Pons (tissue), 1 donor: Measurements from ENCODE around the gene TYW1.
A peak's percentile ranks its signal among the peaks of the same experiment; 100 is the strongest.
"Not testable (repeated sequence)": the region's sequence is repeated elsewhere in the genome, so short reads cannot be mapped to it uniquely, and the experiment has no call there.

Experiments used
- DNase-seq: peaks from one replicate; pipeline ENCODE4 v3.0.0-alpha.2; 2016; ENCODE audit warnings: low spot score

TYW1 gene

GRCh38 chr7:66995050-66995776 lies 1.4 kb upstream of the TYW1 start, which contains the start of gene SBDS:
SBDS (minus strand) TSS chr7:66995586; CDS start chr7:66995417, 169 bp downstream.
- peak; percentile 99 for DNase-seq

GRCh38 chr7:67000601-67001258 lies 4.1 kb downstream of the TYW1 start:
- peak; percentile 37 for DNase-seq

GRCh38 chr7:67004145-67004544 lies 7.5 kb downstream of the TYW1 start:
- DNase-seq, result not testable (repeated sequence)

GRCh38 chr7:67006965-67007364 lies 10.3 kb downstream of the TYW1 start:
- no peak for DNase-seq

GRCh38 chr7:67008260-67008659 lies 11.6 kb downstream of the TYW1 start:
- no peak for DNase-seq

- DNase-seq, result not testable (repeated sequence)
Measured at GRCh38 chr7:67009677-67010076, 13.0 kb downstream of the TYW1 start.

- DNase-seq, result not testable (repeated sequence)
Measured at GRCh38 chr7:67014076-67014622, 17.5 kb downstream of the TYW1 start.

- DNase-seq, result not testable (repeated sequence)
Measured at GRCh38 chr7:67017971-67018370, 21.3 kb downstream of the TYW1 start.

- DNase-seq, result no peak
Measured at GRCh38 chr7:67018940-67019339, 22.3 kb downstream of the TYW1 start.

- peak; percentile 32 for DNase-seq
Measured at GRCh38 chr7:67019562-67020390, 23.1 kb downstream of the TYW1 start.

- DNase-seq, result no peak
Measured at GRCh38 chr7:67021260-67021659, 24.6 kb downstream of the TYW1 start.

- peak; percentile 75 for DNase-seq
Measured at GRCh38 chr7:67022511-67022910, 25.9 kb downstream of the TYW1 start.

- DNase-seq, result not testable (repeated sequence)
Measured at GRCh38 chr7:67025459-67025858, 28.8 kb downstream of the TYW1 start.

- not testable (repeated sequence) for DNase-seq
Measured at GRCh38 chr7:67031685-67032084, 35.1 kb downstream of the TYW1 start.

- DNase-seq, result no peak
Measured at GRCh38 chr7:67033251-67033650, 36.6 kb downstream of the TYW1 start.

- DNase-seq, result peak; percentile 84
Measured at GRCh38 chr7:67036432-67037395, 40.1 kb downstream of the TYW1 start.

- DNase-seq, result not testable (repeated sequence)
Measured at GRCh38 chr7:67040832-67041231, 44.2 kb downstream of the TYW1 start.

- DNase-seq, result peak; percentile 95
Measured at GRCh38 chr7:67042781-67043558, 46.3 kb downstream of the TYW1 start.

GRCh38 chr7:67043559-67043930 lies 46.9 kb downstream of the TYW1 start:
- peak; percentile 23 for DNase-seq

- DNase-seq, result no peak
Measured at GRCh38 chr7:67045496-67045995, 48.9 kb downstream of the TYW1 start.
